ENCODE data around the gene SELPLG. TPM values are rescaled to one million over a fixed set of nuclear protein-coding genes. Genes with fewer than 3 reads are reported as not detected.

Gene SELPLG
- total and polyA plus RNA-seq, 4 donors: 2.1 to 9.6 (median 4.8) TPM

DNA sequence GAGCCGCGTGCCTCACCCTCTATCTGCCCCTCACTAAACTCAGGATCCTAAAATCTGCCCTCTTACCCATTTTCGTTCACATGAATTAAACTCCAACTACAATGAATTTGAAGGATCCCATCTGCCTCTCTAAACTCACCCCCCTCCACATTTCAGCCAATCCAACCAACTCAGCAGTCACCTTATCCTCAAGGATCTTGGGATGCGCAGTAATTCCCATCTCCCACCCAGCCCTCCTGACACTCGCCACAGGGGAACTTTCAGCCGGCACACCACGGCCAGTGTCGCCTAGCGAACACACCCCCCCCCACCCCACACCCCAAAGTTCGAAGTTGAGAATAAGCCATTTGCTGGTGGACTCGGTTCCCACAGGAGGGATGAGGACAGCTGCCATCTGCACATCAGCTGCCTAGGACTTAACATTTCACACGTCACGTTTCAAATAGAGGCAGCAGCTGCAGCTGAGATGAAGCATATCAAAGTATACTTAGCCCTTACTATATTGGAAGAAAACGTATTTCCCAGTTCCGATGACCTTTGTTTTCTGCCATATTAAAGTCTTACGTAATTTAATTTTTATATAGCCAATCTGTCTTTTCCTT lies 8.7 kb upstream of the SELPLG start:
- H3K27ac ChIP-seq (ENCODE audit: low read depth in 1 of 2, low read length in 2 of 2): no peak overlapping the region
- no peak overlapping the region for H3K4me3 ChIP-seq (ENCODE audit: low read depth in 1 of 3, low read length in 3 of 3)
- H3K4me1 ChIP-seq (ENCODE audit: control insufficient read depth in 4 of 4, insufficient read depth in 4 of 4, low read length in 3 of 4): peaks cover 0 to 14% (median 3%) of the 10 kb centered on the region in 4 donors
- DNase-seq (ENCODE audit: low spot score): no peak
- no peak overlapping the region for H3K9ac ChIP-seq (ENCODE audit: low read depth in 1 of 2, low read length in 2 of 2)
- H3K36me3 ChIP-seq (ENCODE audit: control insufficient read depth in 4 of 4, insufficient read depth in 3 of 4, low read depth in 1 of 4, low read length in 3 of 4): peaks cover 0 to 14% (median 3%) of the 10 kb centered on the region in 4 donors
- no peaks in the 10 kb centered on the region for H3K9me3 ChIP-seq (ENCODE audit: control insufficient read depth in 4 of 4, low read length in 3 of 4)
- H3K27me3 ChIP-seq (ENCODE audit: control insufficient read depth in 4 of 4, insufficient read depth in 4 of 4, low read length in 3 of 4): no peaks in the 10 kb centered on the region
- TF ChIP-seq, protein P1, sequence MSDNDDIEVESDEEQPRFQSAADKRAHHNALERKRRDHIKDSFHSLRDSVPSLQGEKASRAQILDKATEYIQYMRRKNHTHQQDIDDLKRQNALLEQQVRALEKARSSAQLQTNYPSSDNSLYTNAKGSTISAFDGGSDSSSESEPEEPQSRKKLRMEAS (IDR thresholded peaks at IDR 0.05): no peak
- TF ChIP-seq EGR1 (IDR thresholded peaks at IDR 0.05; ENCODE audit: low read depth in 2 of 2) (no peak), FOXA2 (IDR thresholded peaks at IDR 0.05) (no peak), FOXA1 (IDR thresholded peaks at IDR 0.05) (no peak), SP1 (IDR thresholded peaks at IDR 0.05) (no peak), HNF4G (IDR thresholded peaks at IDR 0.05) (no peak), GABPA (IDR thresholded peaks at IDR 0.05 in 1 of 2, conservative IDR thresholded peaks at IDR 0.05 in 1 of 2) (no peak), TAF1 (conservative IDR thresholded peaks at IDR 0.05) (no peak), RXRA (IDR thresholded peaks at IDR 0.05) (no peak), HNF4A (conservative IDR thresholded peaks at IDR 0.05) (no peak), JUND (IDR thresholded peaks at IDR 0.05) (no peak), RAD21 (IDR thresholded peaks at IDR 0.05) (no peak), YY1 (IDR thresholded peaks at IDR 0.05) (no peak), NR2F2 (IDR thresholded peaks at IDR 0.05) (no peak)
- TF ChIP-seq, protein P2, sequence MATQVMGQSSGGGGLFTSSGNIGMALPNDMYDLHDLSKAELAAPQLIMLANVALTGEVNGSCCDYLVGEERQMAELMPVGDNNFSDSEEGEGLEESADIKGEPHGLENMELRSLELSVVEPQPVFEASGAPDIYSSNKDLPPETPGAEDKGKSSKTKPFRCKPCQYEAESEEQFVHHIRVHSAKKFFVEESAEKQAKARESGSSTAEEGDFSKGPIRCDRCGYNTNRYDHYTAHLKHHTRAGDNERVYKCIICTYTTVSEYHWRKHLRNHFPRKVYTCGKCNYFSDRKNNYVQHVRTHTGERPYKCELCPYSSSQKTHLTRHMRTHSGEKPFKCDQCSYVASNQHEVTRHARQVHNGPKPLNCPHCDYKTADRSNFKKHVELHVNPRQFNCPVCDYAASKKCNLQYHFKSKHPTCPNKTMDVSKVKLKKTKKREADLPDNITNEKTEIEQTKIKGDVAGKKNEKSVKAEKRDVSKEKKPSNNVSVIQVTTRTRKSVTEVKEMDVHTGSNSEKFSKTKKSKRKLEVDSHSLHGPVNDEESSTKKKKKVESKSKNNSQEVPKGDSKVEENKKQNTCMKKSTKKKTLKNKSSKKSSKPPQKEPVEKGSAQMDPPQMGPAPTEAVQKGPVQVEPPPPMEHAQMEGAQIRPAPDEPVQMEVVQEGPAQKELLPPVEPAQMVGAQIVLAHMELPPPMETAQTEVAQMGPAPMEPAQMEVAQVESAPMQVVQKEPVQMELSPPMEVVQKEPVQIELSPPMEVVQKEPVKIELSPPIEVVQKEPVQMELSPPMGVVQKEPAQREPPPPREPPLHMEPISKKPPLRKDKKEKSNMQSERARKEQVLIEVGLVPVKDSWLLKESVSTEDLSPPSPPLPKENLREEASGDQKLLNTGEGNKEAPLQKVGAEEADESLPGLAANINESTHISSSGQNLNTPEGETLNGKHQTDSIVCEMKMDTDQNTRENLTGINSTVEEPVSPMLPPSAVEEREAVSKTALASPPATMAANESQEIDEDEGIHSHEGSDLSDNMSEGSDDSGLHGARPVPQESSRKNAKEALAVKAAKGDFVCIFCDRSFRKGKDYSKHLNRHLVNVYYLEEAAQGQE (IDR thresholded peaks at IDR 0.05): no peak
- TF ChIP-seq, protein P3, sequence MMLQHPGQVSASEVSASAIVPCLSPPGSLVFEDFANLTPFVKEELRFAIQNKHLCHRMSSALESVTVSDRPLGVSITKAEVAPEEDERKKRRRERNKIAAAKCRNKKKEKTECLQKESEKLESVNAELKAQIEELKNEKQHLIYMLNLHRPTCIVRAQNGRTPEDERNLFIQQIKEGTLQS (IDR thresholded peaks at IDR 0.05): no peak
- TF ChIP-seq, protein P4, sequence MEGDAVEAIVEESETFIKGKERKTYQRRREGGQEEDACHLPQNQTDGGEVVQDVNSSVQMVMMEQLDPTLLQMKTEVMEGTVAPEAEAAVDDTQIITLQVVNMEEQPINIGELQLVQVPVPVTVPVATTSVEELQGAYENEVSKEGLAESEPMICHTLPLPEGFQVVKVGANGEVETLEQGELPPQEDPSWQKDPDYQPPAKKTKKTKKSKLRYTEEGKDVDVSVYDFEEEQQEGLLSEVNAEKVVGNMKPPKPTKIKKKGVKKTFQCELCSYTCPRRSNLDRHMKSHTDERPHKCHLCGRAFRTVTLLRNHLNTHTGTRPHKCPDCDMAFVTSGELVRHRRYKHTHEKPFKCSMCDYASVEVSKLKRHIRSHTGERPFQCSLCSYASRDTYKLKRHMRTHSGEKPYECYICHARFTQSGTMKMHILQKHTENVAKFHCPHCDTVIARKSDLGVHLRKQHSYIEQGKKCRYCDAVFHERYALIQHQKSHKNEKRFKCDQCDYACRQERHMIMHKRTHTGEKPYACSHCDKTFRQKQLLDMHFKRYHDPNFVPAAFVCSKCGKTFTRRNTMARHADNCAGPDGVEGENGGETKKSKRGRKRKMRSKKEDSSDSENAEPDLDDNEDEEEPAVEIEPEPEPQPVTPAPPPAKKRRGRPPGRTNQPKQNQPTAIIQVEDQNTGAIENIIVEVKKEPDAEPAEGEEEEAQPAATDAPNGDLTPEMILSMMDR (IDR thresholded peaks at IDR 0.05; ENCODE audit: low read depth, low read length, missing input control): no peak
- TF ChIP-seq, protein P5, sequence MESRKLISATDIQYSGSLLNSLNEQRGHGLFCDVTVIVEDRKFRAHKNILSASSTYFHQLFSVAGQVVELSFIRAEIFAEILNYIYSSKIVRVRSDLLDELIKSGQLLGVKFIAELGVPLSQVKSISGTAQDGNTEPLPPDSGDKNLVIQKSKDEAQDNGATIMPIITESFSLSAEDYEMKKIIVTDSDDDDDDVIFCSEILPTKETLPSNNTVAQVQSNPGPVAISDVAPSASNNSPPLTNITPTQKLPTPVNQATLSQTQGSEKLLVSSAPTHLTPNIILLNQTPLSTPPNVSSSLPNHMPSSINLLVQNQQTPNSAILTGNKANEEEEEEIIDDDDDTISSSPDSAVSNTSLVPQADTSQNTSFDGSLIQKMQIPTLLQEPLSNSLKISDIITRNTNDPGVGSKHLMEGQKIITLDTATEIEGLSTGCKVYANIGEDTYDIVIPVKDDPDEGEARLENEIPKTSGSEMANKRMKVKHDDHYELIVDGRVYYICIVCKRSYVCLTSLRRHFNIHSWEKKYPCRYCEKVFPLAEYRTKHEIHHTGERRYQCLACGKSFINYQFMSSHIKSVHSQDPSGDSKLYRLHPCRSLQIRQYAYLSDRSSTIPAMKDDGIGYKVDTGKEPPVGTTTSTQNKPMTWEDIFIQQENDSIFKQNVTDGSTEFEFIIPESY (IDR thresholded peaks at IDR 0.05): no peak
- WGBS: 88% methylated on average over 16 of the region's 16 CpGs

Measured in liver (tissue), 9 donors.